HG03139 (cell line): ENCODE data around the gene SYNJ2.

Source experiments
- ATAC-seq: cut with Tn5 transposase; IDR thresholded peaks from one replicate; pipeline ENCODE4 v1.9.1; 2021; ENCODE audit not compliant: unreplicated experiment

Gene SYNJ2

DNA sequence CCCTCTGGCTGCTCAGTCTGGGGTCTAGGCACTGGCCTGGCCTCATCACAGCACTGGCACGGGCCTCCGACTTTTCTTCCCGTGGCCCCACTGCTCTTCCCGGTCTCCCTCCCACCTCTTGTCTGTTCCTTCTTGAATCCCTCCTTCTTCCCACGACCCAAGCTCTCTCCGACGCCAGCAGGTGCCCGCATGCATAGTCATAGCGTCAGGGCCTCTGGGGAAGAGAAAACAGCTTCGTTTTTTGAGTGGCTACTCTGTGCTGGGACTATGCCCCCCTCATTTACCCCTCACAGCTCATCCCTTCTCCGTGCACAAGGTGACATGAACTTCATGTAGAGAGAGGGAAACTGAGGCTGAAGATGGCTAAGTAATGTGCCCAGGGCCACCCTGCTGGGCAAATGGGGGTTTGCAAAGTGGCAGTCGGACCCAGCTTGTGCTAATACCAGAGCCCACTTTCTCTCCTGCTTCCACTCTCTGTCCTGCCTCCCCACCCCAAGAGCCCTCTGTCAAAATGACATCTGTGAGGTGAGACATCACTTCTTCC lies 59.2 kb downstream of the SYNJ2 start:
- ATAC-seq, result no peak

DNA sequence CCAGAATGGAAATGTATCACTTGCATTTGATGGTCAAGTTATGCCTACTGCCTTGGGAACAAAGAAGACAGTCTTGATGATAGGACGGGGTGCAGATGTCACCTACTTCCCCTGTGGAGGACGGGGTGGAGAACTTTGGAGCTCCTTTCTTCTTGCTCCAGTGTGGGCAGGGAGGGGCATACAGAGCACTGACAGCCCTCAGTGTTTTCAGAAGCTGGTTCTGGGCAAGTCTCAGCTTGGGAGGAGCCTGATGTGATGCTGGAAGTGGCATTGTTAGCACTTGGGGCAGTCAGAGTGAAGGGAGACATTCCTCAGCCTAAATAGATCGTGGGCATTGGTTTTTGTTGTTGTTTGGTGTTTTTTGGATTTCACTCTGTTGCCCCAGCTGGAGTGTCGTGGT lies 59.7 kb downstream of the SYNJ2 start:
- ATAC-seq, result no peak

DNA sequence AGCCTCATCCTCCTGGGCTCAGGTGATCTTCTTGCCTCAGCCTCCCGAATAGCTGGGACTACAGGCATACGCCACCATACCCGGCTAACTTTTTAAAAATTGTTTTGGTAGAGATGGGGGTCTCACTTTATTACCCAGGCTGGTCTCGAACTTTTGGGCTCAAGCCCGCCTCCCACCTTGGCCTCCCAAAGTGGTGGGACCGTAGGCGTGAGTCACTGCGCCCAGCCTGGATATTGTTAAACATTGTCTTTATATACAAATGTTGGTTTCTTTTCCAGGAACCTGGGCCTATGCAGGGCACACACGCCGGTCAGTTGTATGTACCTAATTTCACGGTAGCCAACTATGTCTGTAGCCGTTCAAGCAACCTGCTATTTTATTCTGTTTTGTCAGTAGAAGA lies 60.1 kb downstream of the SYNJ2 start:
- ATAC-seq, result no peak

DNA sequence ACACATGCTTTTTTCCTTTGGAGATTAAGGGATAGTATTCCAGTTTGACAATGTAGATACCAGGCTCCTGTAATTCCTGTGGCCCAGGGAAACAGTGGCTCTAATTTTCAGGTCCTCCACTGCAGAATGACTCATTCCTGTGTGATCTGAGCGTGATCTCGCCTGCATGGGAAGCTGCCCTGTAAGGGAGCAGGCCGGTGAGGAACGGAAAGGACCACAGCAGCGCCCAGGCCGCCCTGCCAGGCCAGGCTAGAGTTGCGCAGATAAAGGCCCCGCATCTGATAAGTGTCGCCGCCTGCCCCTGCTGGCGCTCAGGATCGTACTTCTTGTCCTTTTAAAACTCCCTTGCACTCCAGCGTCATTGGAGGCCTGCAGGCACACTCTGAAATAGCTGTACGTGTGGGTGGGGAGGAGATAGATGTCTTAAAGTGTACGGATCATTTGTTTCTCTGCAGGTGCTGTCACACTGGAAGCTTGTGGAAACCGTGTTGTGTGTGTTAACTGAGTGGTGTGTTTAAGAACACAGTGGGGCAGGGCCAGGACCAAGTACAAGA lies 60.7 kb downstream of the SYNJ2 start:
- ATAC-seq, result no peak

DNA sequence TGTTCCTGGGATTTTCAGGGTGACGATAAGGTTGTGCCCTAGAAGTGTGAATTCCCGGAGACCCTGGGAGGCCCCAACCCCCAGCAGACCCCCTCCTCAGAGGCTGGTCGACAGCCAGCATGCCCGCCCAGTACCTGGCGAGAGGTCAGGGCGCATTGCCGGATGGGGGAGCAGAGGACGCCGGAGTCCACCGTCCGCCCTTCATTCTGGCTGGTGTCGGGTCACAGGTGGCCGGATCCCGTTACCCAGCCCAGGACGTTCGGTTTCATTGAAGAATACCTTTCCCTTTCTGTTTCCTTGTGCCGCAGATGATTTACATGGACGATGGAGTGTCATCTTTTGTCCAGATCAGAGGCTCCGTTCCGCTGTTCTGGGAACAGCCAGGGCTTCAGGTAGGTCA lies 61.3 kb downstream of the SYNJ2 start:
- ATAC-seq, result no peak

DNA sequence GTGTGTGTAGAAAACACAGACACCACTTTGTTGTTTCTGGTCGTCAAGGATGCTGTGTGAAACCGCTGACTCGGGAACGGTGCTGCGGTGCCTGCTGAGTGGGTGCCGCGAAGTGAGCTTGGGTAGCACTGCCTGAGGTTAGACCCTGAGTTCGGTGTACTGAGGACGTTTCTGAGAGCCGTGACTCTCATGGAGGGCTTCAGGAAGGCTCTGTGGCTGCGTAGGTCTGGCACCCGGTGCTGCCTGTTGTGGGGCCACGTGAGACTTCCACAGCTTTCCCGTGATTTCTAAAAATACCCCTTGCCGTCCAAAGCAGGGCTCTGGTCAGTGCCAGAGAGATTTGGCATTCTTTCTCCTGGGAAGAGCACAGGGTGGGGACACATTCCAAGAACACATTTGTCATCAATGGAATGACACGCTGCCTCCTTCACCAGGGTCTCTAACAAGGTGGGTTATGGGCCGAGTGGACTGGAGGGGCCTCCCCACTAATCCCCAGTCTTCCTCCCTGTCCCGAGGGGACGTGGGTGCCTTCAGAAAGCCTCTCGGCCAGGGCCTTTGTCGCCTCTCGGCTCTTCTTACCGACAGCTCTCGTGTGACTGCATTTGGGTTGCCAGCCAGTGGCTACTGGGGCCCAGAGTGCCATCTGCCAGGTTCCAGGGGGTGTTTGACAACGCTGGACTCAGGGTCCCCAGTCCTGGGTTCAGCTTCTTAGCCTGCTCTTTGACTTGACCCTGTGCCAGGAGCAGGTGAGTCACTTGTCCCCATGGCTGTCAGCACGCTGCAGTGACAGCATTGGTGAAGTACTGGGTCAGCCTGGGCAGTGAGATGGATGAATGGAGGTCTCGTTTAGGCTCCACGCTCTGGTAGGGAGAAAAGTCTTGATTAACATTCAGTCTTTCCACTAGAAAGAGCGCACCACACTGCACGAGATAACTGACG lies 62.2 kb downstream of the SYNJ2 start:
- no peak for ATAC-seq

DNA sequence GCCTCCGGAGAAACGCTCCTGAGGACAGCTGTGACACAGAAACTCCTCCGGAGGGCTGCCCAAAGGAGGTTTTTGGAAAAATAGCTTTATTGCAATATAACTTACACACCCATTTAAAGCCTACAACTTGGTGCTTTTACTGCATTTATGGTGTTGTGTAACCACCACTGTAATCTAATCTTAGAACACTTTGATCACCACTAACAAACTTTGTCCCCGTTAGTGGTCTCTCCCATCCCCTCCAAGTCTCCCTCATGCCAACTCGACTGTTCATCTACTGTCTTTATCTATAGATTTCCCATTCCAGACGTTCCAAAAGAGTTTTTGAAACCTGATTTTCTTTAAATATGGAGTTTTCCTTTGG lies 62.8 kb downstream of the SYNJ2 start:
- no peak for ATAC-seq

DNA sequence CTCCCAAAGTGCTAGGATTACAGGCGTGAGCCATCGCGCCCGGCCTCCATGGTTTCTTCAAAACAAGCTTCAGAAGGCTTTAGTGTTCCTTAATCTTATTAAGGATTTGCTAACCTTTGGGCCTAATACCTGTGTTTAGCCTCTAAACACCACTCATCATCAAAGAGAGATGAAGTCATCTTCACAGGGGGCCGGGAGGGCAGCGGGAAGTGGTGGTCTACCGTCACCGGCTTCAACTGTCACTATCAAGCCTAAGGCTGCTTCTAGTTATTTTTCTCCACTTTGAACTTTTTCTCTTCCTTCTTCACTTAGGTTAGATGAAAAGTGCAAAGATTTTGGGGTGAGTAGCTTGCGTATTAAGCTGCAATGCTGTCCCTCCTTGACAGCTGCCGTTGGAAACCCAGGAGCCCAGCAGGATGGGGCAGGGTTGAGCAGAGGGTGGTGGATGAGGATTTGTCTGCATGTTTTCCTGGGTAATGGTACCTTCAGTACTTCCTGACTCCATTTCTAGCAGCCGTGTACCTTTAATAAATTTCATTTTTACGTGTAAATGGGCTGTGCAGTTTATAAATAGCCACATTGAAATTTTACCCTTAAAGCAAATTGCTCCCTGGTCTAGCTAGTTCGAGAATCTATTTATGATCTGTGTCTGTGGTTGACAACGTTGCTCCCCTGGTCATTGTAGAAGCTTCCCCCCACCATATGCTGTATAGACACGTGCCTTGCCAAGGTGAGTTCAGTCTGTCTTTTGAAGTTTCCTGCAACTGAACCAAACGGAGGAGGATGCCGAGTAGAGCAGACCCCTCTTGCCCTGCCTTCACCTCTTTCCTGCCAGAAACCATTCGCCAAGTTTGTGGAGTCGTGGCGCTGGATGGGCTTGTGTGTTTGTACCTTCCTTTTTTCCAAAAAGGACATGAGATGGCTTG lies 64.8 kb downstream of the SYNJ2 start:
- no peak for ATAC-seq

DNA sequence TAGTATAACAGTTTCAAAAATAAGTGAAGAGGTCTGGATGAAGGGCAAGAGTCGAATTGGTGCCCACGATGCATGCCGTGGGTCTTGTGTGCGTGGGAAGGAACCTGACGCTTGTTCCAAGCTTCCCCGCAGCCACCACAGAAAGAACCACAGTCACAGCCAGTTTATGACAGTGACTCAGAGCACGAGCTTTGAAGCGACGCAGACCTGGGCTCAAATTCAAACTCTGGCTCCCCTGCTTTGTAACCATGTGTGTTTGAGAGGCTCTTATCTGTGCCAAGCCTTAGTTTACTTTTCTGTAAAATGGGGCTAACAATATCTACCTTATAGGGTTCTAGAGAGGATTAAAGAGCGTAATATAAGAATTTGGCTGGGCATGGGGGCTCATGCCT lies 65.5 kb downstream of the SYNJ2 start:
- no peak for ATAC-seq

DNA sequence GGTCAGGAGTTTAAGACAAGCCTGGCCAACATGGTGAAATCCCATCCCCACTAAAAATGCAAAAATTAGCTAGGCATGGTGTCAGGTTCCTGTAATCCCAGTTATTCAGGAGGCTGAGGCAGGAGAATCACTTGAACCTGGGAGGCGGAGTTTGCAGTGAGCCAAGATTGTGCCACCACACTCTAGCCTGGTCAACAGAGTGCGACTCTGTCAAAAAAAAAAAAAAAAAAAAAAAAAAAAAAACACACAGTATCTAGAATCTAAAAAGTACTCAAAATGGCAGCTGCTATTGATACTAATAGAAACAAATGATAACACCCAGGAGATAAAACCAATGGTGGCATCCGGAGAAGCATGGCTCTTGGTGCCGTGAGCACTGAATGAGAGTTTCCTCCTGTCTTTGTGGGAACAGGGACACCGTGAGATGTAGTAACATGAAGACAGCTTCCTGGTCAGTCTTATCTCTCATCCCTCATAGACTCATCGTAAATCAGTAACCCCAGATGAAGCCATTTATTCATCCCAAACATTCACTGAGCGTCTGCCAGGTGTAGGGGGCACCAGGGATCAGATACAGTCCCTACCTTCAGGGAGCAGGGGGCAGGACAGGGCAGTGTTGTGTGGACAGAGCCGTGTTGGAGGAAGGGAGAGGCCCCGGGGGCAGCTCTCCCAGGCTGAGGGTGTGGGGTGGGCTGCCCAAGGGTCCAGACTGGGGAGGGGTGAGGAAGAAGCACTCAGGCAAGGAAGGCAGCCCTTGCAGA lies 66.1 kb downstream of the SYNJ2 start:
- ATAC-seq, result no peak

DNA sequence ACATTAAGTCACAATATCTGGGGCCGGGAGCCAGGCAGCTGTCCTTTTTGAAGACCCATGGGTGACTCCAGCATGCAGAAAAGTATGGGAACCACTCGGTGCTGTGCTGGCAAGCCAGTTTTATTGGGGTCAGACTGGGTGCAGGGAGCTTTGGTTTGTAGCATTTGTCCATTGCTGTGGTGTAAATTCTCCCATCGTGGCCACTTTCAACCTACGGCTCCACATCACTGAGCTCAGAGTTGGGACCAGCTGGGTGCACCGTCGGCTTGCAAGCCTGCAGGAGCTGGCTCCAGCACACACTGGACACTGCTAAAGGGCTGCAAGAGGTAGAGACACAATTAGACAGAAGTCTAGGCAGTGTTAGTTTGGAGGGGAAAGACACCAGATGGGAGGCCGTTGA lies 66.9 kb downstream of the SYNJ2 start:
- no peak for ATAC-seq

DNA sequence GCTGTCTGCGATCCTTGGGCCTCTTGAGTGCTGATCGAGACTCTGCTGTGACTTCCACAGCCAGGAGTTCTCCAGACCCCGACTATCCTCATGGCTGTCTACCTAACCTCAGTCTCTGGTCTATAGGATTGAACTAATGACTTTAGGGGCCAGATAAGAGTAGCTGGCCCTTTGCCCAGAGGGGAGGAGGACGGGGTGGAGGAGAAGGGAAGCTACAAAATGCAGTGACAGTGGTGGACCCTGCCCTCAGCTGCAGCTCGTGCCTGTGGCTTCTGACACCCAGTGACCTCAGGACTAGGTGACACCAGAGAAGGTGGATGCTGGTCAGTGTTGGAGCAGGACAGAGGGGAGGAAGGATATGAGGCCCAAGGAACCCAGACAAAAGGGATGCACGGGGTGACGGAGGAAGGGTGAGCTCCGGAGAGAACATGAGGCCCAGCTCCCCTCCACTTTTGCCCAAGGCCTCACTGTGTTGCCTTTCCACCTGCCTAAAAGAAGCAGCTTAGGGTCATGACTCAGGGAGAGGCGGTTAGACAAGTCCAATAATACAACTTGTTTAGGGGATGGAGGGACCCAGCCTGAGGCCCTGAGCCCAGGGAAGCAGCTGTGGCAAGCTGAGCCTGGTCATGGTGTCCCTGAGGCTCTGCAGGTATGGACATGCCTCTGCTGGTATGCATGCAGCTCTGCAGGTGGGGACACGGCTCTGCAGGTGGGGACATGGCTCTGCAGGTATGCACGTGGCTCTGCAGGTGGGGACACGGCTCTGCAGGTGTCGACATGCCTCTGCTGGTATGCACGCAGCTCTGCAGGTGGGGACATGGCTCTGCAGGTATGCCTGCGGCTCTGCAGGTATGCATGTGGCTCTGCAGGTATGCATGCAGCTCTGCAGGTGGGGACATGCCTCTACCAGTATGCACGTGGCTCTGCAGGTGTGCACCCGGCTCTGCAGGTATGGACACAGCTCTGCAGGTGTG lies 67.7 kb downstream of the SYNJ2 start:
- no peak for ATAC-seq

DNA sequence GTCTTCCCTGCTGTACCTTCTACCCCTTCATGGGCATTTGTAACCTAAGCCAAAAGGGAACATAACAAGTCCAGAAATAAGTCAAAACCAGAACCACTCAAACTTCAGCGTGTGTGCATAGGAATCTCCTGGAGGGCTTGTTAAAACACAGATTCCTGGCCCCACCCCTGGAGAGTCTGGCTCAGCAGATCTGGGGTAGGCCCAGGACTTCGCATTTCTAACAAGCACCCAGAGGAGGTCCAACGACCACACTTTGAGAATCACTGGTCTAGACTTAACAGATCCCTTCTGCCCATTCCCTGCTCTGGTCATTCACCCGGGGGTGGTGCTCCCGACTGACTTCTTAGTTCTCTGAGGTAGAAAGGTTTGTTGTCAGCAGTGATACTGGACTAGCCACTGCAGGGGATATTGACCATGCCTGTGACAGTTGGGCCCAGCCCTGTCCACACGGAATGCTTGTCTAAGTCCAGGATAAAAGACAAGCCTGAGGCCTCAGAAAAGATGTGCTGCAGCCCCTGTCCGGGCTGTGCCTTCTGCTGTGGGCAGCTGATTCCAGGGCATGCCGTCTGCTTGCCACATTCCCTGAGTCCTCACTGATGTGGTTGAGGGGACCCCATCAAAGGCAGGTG lies 68.6 kb downstream of the SYNJ2 start:
- no peak for ATAC-seq

DNA sequence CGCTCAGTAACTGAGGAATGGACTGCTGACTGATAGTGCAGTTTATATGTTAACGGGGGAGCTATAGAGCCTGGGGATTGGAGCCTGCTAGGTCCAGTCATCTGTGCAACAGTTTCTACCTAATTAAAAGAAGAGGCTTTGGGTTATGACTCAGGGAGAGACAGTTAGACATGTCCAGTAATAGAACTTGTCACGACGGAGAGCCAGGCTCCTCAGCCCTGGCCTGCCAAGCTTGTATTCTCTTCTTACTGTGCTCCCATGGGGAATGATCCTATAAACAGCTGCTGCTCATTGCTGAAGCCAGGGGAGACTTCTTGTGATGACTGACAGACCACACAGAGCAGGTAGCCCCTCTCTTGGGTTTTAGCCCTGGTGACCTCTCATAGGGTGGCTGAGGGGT lies 69.3 kb downstream of the SYNJ2 start:
- no peak for ATAC-seq

DNA sequence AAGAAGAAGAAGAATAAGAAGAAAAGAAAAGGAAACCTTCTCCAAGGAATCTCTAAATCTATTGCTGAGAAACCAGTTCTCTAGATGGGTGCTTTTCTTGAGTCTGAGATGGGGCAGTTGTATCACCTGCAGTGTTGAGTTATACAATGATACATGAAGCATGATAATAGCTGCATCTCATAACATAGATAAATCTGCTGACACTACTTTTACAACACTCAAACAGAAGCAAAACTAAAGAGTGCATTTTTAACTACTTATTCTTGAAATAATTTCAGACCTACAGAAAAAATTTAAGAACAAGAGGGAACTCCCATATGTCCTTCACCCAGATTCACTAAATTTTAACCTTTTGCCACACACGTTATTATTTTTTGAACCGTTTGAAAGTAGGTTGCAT lies 70.3 kb downstream of the SYNJ2 start:
- ATAC-seq, result no peak

DNA sequence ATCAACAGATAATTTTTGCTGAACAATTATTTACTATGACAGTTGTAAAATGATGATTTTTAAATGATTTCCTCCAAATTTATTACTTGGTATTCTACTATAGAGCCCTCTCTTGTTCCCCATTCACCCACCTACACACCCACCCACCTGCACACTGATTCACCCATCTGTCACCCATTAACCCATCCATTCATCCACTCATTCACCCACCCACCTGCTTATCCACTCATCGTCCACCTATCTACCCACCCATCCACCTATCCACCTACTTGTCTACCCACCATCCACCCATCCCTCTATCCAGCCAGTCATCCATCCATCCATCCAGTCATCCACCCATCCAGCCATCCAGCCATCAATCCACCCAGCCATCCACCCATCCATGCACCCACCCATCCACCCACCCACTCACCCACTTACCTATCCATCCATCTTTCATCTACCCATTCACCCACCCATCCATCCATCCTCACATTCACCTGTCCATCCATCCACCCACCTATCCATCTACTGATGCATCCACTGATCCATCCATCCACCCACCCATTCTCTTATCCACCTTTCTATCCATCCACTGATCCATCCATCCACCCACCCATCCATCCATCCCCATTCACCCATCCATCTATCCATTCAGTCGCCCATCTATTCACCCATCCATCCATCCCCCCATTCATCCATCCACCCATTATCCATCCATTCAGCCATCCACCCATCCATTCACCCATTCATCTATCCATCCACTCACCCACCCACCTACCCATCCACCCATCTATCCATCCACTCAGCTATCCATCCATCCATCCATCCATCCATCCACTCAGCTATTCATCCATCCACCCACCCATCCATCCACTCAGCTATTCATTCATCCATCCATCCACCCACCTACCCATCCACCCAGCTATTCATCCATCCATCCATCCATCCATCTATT lies 72.0 kb downstream of the SYNJ2 start:
- ATAC-seq, result no peak

DNA sequence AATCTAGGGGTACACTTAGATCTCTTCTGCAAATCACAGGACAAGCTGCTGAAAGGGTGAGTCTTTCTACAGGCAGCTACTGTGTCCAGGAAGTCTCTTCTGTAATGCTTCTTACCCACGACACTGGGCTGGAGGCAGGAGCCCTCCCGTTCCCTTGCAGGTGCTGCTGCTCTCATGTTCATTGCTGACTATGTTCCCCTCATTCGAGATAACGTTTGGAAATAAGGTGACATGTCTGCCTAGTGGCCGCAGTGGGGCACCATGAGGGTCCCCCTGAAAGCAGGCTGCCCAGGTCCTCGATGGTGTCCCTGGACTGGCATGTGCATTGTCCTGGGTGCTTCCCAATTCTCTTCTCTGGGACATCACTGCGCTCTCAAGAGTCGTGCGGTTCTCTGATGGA lies 74.7 kb downstream of the SYNJ2 start:
- ATAC-seq, result no peak

DNA sequence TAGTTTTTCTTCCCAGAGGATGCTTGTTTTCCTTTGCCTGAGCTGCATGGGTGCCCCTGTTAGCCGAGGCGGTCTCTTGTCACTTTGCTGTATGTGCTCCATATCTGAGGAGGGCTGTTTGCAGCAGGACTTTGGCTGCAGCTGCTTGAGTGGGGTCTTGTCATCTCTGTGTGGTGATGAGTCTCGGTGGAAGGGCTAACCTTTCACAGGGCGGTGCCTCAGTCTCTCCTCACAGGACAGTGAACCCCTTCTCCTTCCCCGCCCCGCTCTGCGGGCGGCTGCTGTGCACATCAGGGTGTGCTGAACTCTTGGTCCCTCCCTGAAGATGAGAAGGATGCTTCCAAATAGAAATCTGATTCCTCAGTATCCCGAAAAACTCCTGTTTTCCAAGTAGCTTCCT lies 75.1 kb downstream of the SYNJ2 start:
- no peak for ATAC-seq
